Transverse colon (tissue), 3 donors: ENCODE results near the gene GALNT18.

ENCODE experiments used
- EP300 ChIP-seq: sonication (generic); formaldehyde crosslinking; IDR thresholded peaks from one replicate; pipeline ENCODE4 v1.6.1; 2017; ENCODE audit warnings: antibody characterized with exemption, low read depth
- POLR2A ChIP-seq: fragments of 450-650 bp; IDR thresholded peaks from one replicate; pipeline ENCODE4 v1.6.1; 2016; ENCODE audit warnings: antibody characterized with exemption, mild to moderate bottlenecking, moderate library complexity
- TF ChIP-seq, protein P1 (sequence below), 5 experiments: fragments of 200-600 bp in 3 of 5; fragments of 450-650 bp in 2 of 5; sonication (generic) in 3 of 5; IDR thresholded peaks; 1 replicate in 2 of 5; 2 replicates in 3 of 5; pipeline ENCODE4 v1.5.1; 2016 to 2017; ENCODE audit warnings: antibody characterized with exemption in 5 of 5, inconsistent platforms in 3 of 5, mild to moderate bottlenecking in 2 of 5, moderate library complexity in 1 of 5

DNA sequence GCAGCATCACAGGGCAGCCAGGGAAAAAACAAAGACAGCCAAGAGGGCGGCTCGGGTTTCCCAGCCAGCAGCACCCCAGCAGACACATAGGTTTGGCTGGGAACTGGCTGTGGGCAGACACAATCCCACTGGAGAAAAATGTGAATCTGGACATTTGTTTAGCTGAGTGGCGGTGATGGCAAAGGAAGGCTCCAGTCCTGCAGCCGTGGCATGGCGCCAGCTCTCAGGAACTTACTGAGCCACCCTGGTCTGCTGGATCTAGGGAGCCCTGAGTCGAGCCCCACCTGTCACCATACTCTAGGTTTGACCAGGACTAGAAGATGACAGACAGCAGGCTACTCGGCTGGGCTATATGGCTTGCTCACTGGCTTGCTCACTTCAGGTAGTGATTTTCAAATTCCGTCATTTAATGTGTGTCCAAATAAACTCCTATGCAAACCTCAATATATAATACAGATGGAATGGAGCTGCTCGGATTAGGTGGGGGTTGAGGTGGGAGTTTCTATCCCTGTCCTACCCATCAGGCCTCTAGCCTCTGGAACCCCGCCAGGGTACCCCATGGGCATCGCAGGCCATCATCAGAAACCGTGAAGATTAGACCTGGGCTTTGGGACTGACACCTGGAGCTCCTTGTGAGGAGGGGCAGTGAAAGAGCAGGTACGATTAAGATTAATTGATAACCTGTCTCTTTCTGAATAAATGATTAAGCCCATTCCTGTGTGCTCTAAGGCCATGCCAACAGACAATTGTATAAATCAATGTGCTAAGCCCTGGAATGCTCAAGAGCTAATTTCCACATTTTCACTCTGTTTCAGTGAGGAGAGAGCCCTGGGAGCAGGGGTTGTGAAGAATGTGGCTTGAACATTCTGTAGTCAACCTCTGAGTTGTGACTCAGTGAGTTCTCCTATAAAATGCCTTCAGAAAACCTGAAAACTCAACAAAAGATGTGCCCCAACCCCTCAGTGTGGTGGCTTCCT, 42.5 kb downstream of the GALNT18 start:
- TF ChIP-seq, protein P1, sequence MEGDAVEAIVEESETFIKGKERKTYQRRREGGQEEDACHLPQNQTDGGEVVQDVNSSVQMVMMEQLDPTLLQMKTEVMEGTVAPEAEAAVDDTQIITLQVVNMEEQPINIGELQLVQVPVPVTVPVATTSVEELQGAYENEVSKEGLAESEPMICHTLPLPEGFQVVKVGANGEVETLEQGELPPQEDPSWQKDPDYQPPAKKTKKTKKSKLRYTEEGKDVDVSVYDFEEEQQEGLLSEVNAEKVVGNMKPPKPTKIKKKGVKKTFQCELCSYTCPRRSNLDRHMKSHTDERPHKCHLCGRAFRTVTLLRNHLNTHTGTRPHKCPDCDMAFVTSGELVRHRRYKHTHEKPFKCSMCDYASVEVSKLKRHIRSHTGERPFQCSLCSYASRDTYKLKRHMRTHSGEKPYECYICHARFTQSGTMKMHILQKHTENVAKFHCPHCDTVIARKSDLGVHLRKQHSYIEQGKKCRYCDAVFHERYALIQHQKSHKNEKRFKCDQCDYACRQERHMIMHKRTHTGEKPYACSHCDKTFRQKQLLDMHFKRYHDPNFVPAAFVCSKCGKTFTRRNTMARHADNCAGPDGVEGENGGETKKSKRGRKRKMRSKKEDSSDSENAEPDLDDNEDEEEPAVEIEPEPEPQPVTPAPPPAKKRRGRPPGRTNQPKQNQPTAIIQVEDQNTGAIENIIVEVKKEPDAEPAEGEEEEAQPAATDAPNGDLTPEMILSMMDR (IDR thresholded peaks at IDR 0.05): no peak
- TF ChIP-seq EP300 (no peak), POLR2A (no peak)
